ENCODE measurements around the gene DOHH.

The DOHH gene, protein sequence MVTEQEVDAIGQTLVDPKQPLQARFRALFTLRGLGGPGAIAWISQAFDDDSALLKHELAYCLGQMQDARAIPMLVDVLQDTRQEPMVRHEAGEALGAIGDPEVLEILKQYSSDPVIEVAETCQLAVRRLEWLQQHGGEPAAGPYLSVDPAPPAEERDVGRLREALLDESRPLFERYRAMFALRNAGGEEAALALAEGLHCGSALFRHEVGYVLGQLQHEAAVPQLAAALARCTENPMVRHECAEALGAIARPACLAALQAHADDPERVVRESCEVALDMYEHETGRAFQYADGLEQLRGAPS

DNA sequence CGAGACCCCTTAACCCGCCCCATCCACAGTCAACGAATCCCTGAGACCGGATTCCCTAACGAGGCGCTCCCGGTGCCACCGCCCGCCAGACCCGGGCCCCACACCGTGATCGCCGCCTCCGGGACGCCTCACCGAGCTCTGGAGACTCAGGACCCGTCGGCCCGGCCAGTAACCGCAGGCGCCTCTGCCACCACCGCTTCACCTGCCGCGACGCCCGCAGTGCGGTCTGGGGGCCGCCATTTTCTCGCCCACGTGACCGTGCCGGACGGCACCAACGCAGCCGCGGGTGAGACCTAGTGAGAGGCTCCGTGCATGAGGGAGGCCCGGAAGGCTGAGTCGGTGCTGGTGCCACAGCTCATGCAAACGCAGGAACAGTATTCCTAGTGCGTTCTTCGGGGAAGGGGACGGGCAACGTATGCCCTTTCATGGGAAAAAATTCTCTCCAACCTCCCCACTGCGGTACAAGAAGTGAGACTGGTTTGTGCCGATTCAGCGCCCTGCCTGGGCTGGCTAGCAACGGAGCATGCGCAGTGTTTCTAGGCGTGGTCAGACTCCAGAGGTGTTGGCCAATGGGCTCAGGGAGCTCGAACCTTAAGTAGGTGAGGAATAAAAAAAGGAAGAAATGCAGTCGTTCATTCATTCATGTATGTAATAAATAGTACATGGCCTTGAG lies at the start of gene DOHH:
Gene DOHH, minus strand, starts transcription at position 246 of the 673 bp plus-strand sequence. CDS start 3,860 bp downstream, outside the sequence.
- Histone ChIP-seq H3K36me3 (peaks cover 10% of the 10 kb centered on the region), H3K9me3 (ENCODE audit: severe bottlenecking) (no peaks in the 10 kb centered on the region), H3K4me3 (ENCODE audit: low read depth, low read length) (peak within 1 kb of the TSS; percentile 73), H3K27ac (peak within 1 kb of the TSS; percentile 100), H3K27me3 (ENCODE audit: insufficient read depth, low read depth, severe bottlenecking) (no peaks in the 10 kb centered on the region)
- peak; percentile 97 for DNase-seq
- TF ChIP-seq, protein P1, sequence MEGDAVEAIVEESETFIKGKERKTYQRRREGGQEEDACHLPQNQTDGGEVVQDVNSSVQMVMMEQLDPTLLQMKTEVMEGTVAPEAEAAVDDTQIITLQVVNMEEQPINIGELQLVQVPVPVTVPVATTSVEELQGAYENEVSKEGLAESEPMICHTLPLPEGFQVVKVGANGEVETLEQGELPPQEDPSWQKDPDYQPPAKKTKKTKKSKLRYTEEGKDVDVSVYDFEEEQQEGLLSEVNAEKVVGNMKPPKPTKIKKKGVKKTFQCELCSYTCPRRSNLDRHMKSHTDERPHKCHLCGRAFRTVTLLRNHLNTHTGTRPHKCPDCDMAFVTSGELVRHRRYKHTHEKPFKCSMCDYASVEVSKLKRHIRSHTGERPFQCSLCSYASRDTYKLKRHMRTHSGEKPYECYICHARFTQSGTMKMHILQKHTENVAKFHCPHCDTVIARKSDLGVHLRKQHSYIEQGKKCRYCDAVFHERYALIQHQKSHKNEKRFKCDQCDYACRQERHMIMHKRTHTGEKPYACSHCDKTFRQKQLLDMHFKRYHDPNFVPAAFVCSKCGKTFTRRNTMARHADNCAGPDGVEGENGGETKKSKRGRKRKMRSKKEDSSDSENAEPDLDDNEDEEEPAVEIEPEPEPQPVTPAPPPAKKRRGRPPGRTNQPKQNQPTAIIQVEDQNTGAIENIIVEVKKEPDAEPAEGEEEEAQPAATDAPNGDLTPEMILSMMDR (IDR thresholded peaks at IDR 0.05; ENCODE audit: low read depth, low read length) = no peak

DNA sequence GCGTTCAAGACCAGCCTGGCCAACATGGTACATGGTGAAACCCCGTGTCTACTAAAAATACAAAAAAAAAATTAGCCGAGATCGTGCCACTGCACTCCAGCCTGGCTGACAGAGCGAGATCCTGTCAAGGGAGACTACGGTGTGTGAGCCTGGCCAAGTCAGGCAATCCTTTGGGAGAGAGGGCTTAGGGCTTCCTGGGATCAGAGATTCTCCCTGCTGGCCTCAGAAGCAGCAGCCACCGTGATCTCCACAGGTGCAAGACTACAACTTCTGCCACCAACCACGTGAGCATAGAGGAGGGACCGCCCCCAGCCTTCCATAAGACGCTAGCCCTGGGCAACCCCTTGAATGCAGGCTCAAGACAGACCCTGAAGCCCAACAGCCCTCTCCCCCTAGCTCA lies 49.3 kb upstream of the DOHH start:
- TF ChIP-seq, protein P1 (IDR thresholded peaks at IDR 0.05; ENCODE audit: low read depth, low read length) = no peak

DNA sequence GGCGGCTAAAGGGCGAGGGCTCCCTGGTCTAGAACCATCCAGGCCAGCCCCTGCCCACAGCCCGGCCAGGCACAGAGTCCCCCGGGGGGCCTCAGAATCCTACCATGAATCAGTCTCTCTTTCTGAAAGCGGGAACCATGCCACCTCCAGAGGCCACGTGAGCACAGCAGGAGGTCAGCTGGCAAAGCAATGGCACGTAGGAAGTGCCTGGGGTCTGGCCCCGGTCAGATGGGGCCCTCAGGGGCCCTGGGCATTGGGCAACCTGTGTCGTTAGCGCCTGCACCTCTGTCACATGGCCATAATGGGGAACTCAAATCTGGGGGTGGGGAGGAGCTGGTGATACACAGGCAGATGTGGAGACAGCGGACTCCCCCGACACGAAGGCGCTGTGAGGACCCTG lies 48.1 kb upstream of the DOHH start:
- no peak overlapping the region for H3K4me3 ChIP-seq (ENCODE audit: low read depth, low read length)
- H3K9me3 ChIP-seq (ENCODE audit: severe bottlenecking) = no peaks in the 10 kb centered on the region
- H3K27ac ChIP-seq = no peak overlapping the region
- H3K36me3 ChIP-seq = peaks cover 41% of the 10 kb centered on the region
- TF ChIP-seq, protein P1 (IDR thresholded peaks at IDR 0.05; ENCODE audit: low read depth, low read length) = no peak
- no peak for DNase-seq
- no peaks in the 10 kb centered on the region for H3K27me3 ChIP-seq (ENCODE audit: insufficient read depth, low read depth, severe bottlenecking)

More for the DNA sequence above, 49.3 kb upstream of the DOHH start:
- Histone ChIP-seq H3K36me3 (peaks cover 35% of the 10 kb centered on the region), H3K9me3 (ENCODE audit: severe bottlenecking) (no peaks in the 10 kb centered on the region), H3K27me3 (ENCODE audit: insufficient read depth, low read depth, severe bottlenecking) (no peaks in the 10 kb centered on the region), H3K27ac (0 out of 2 replicates have a peak overlapping the region, but pooled peaks have one; percentile 26), H3K4me3 (ENCODE audit: low read depth, low read length) (no peak overlapping the region)
- DNase-seq = peak; percentile 70

DNA sequence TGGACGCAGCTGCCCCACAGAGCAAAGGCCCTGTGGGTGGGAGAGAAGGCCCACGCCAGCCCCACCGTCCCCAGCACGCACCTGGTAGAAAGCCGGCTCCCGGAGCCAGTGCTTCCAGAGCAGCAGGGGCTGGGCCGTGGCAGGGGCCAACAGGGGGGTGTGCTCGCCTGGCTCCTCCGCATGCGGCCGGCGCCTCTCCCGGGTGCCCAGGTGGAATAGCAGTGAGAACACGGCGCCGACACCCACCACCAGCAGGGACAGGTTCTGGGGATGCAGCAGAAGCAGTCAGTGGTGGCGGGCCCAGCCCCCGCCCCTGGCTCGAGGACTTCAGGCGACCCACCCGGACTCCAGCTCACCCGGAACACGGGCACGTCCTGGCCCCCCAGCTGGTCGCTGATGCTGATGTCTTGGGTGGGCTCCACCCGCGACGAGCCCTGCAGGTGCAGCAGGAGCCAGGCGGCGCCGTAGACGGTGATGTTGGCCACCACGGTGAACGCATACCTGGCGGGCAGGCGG lies 47.4 kb upstream of the DOHH start:
- H3K36me3 ChIP-seq = peaks cover 41% of the 10 kb centered on the region
- no peak for DNase-seq
- no peak overlapping the region for H3K27ac ChIP-seq
- H3K9me3 ChIP-seq (ENCODE audit: severe bottlenecking) = no peaks in the 10 kb centered on the region
- H3K4me3 ChIP-seq (ENCODE audit: low read depth, low read length) = no peak overlapping the region
- H3K27me3 ChIP-seq (ENCODE audit: insufficient read depth, low read depth, severe bottlenecking) = no peaks in the 10 kb centered on the region
- TF ChIP-seq, protein P1 (IDR thresholded peaks at IDR 0.05; ENCODE audit: low read depth, low read length) = no peak

DNA sequence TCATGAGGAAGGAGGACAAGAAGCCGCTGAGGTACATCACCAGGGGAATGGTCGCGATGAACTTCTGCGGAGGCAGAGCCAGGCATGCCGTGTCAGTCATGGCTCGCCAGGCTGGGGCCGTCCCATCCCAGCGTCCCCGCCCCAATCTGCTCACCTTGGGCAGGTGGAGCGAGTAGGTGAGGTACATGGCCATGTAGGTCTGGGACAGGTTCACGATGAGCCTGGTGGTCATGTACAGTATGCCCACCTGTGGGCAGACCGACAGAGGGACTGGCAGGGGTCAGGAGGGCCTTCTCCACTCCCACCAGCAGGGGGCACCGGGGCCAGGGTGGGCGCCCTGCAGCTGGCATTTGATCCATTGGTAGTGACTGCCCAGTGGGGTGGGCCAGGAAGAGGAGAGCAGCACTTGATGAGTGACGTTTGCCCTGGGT lies 46.8 kb upstream of the DOHH start:
- DNase-seq = no peak
- TF ChIP-seq, protein P1 (IDR thresholded peaks at IDR 0.05; ENCODE audit: low read depth, low read length) = peak; percentile 70
- Histone ChIP-seq H3K27ac (no peak overlapping the region), H3K27me3 (ENCODE audit: insufficient read depth, low read depth, severe bottlenecking) (no peaks in the 10 kb centered on the region), H3K36me3 (peaks cover 41% of the 10 kb centered on the region), H3K9me3 (ENCODE audit: severe bottlenecking) (no peaks in the 10 kb centered on the region), H3K4me3 (ENCODE audit: low read depth, low read length) (no peak overlapping the region)
